Right lobe of liver (tissue), 4 donors: Measurements from ENCODE around the gene UBE2V1.

Source experiments
- CTCF ChIP-seq, 4 donors: fragments of 200-600 bp in 3 of 4; fragments of 450-650 bp in 1 of 4; IDR thresholded peaks; one replicate each; pipeline versions ENCODE4 v1.5.1 to v1.8.0; 2016 to 2022; ENCODE audit warnings: antibody characterized with exemption in 4 of 4, mild to moderate bottlenecking in 2 of 4
- POLR2A ChIP-seq: fragments of 450-650 bp; IDR thresholded peaks from one replicate; pipeline ENCODE4 v1.6.1; 2017; ENCODE audit warnings: antibody characterized with exemption, mild to moderate bottlenecking
- donor health status: DM: no; HTN: no; CAD: no.
- donor health status: DM: no; HTN: no; CAD: no.
- donor health status: DM: no; HTN: yes; CAD: no.

- TF ChIP-seq CTCF (IDR thresholded peaks at IDR 0.05) (no peak), POLR2A (no peak)
Measured at GRCh38 chr20:50067018-50067417, 45.9 kb downstream of the UBE2V1 start.
